ENCODE results near the gene SLC7A14. TPM values are rescaled to one million over a fixed set of nuclear protein-coding genes. Genes with fewer than 3 reads are reported as not detected.

The SLC7A14 gene
- total RNA-seq, 1 donor from 2014 or later: not detected

- no peaks in the 10 kb centered on the region for H4K20me1 ChIP-seq (ENCODE audit: low read depth)
- H3K9me3 ChIP-seq (ENCODE audit: low read depth): no peaks in the 10 kb centered on the region
- H2AFZ ChIP-seq (replicated peaks): no peak overlapping the region
- Mint-ChIP-seq H3K4me1 (no peaks in the 10 kb centered on the region), H3K27ac (no peak overlapping the region), H3K9me3 (no peaks in the 10 kb centered on the region), H3K27me3 (ENCODE audit: insufficient read depth, low read depth) (peaks cover 7% of the 10 kb centered on the region), H3K36me3 (no peaks in the 10 kb centered on the region), H3K4me3 (no peak overlapping the region)
- H3K79me2 ChIP-seq (ENCODE audit: low read depth): no peaks in the 10 kb centered on the region
- peaks cover 4% of the 10 kb centered on the region for H3F3A ChIP-seq (ENCODE audit: low read depth)
- no peak overlapping the region for H3K4me2 ChIP-seq
- H3K27ac ChIP-seq: no peak overlapping the region
- no peak overlapping the region for H3K9ac ChIP-seq
- H3K4me1 ChIP-seq: peaks cover 13% of the 10 kb centered on the region
- no peak overlapping the region for H3K4me3 ChIP-seq
- H3K36me3 ChIP-seq: no peaks in the 10 kb centered on the region
- no peak for DNase-seq (ENCODE audit: low spot score)
- TF ChIP-seq CTCF (IDR thresholded peaks at IDR 0.05): no peak
- H3K27me3 ChIP-seq: peaks cover 2% of the 10 kb centered on the region
Observed at GRCh38 chr3:170593634-170594033, 7.8 kb upstream of the SLC7A14 start.

- no peak overlapping the region for H3K4me3 Mint-ChIP-seq
- Histone ChIP-seq H3K4me2 (no peak overlapping the region), H2AFZ (replicated peaks) (no peak overlapping the region), H4K20me1 (ENCODE audit: low read depth) (peaks cover 15% of the 10 kb centered on the region), H3F3A (ENCODE audit: low read depth) (peaks cover 4% of the 10 kb centered on the region), H3K9ac (no peak overlapping the region), H3K4me3 (no peak overlapping the region), H3K4me1 (peaks cover 14% of the 10 kb centered on the region), H3K9me3 (ENCODE audit: low read depth) (no peaks in the 10 kb centered on the region), H3K79me2 (ENCODE audit: low read depth) (no peaks in the 10 kb centered on the region), H3K27ac (no peak overlapping the region), H3K36me3 (no peaks in the 10 kb centered on the region), H3K27me3 (peaks cover 47% of the 10 kb centered on the region)
- no peaks in the 10 kb centered on the region for H3K9me3 Mint-ChIP-seq
- peaks cover 23% of the 10 kb centered on the region for H3K27me3 Mint-ChIP-seq (ENCODE audit: insufficient read depth, low read depth)
- no peak overlapping the region for H3K27ac Mint-ChIP-seq
- TF ChIP-seq EZH2 (IDR thresholded peaks at IDR 0.05) (no peak), CTCF (IDR thresholded peaks at IDR 0.05) (no peak), EZH2phosphoT487 (IDR thresholded peaks at IDR 0.05) (no peak)
- no peaks in the 10 kb centered on the region for H3K36me3 Mint-ChIP-seq
- no peak for DNase-seq (ENCODE audit: low spot score)
- H3K4me1 Mint-ChIP-seq: peaks cover 3% of the 10 kb centered on the region
Observed at GRCh38 chr3:170589113-170589512, 3.2 kb upstream of the SLC7A14 start.

GRCh38 chr3:170585008-170585936 is 603 bp downstream of the SLC7A14 start:
- Mint-ChIP-seq H3K27me3 (ENCODE audit: insufficient read depth, low read depth) (peaks cover 28% of the 10 kb centered on the region), H3K4me1 (peaks cover 3% of the 10 kb centered on the region), H3K4me3 (peak overlapping the region; percentile 79), H3K36me3 (no peaks in the 10 kb centered on the region), H3K27ac (no peak overlapping the region), H3K9me3 (no peaks in the 10 kb centered on the region)
- Histone ChIP-seq H3F3A (ENCODE audit: low read depth) (peaks cover 4% of the 10 kb centered on the region), H3K27ac (no peak overlapping the region), H3K4me2 (peak overlapping the region; percentile 97), H4K20me1 (ENCODE audit: low read depth) (peaks cover 28% of the 10 kb centered on the region), H3K9ac (no peak overlapping the region), H3K36me3 (no peaks in the 10 kb centered on the region), H3K27me3 (peaks cover 75% of the 10 kb centered on the region), H3K4me3 (peak overlapping the region; percentile 60), H2AFZ (replicated peaks) (no peak overlapping the region), H3K9me3 (ENCODE audit: low read depth) (no peaks in the 10 kb centered on the region), H3K79me2 (ENCODE audit: low read depth) (no peaks in the 10 kb centered on the region), H3K4me1 (peaks cover 13% of the 10 kb centered on the region)
- TF ChIP-seq CTCF (IDR thresholded peaks at IDR 0.05) (no peak), EZH2 (IDR thresholded peaks at IDR 0.05) (peak; percentile 83), EZH2phosphoT487 (IDR thresholded peaks at IDR 0.05) (peak; percentile 60)
- peak; percentile 48 for DNase-seq (ENCODE audit: low spot score)

Measured in neural progenitor cell (in vitro differentiated cells).